ENCODE results near the gene NTF3. TPM values are rescaled to one million over a fixed set of nuclear protein-coding genes. Genes with fewer than 3 reads are reported as not detected.

The NTF3 gene
- total RNA-seq, 1 donor from 2014 or later = 8.9 TPM

GRCh38 chr12:5505116-5505515 lies 73.2 kb downstream of the NTF3 start:
- no peak overlapping the region for H3K27ac ChIP-seq (ENCODE audit: low read depth, low read length)
- H3K4me2 ChIP-seq (ENCODE audit: low read length) = no peak overlapping the region
- no peaks in the 10 kb centered on the region for H4K20me1 ChIP-seq (ENCODE audit: insufficient read depth, low read length)
- DNase-seq (ENCODE audit: low read depth) = no peak
- Mint-ChIP-seq H3K9me3 (ENCODE audit: unreplicated experiment) (peaks cover 2% of the 10 kb centered on the region), H3K4me3 (ENCODE audit: unreplicated experiment) (no peak overlapping the region), H3K27ac (ENCODE audit: unreplicated experiment) (no peak overlapping the region), H3K36me3 (ENCODE audit: low read depth, unreplicated experiment) (peaks cover 6% of the 10 kb centered on the region), H3K4me1 (ENCODE audit: low read depth, unreplicated experiment) (peaks cover 6% of the 10 kb centered on the region), H3K27me3 (ENCODE audit: low read depth, unreplicated experiment) (peaks cover 37% of the 10 kb centered on the region)
- no peaks in the 10 kb centered on the region for H3K9me3 ChIP-seq (ENCODE audit: insufficient read depth, low read depth, low read length)
- H3K27me3 ChIP-seq (ENCODE audit: insufficient read depth, low read length) = peaks cover 4% of the 10 kb centered on the region
- TF ChIP-seq CTCF (IDR thresholded peaks at IDR 0.05; ENCODE audit: insufficient read depth, low read depth, low read length) (no peak), EZH2 (IDR thresholded peaks at IDR 0.05; ENCODE audit: insufficient read depth, low read length) (no peak)
- no peaks in the 10 kb centered on the region for H3K79me2 ChIP-seq (ENCODE audit: insufficient read depth, low read length)
- no peak for FAIRE-seq
- H3K36me3 ChIP-seq (ENCODE audit: insufficient read depth, low read length) = no peaks in the 10 kb centered on the region
- peaks cover 4% of the 10 kb centered on the region for H3K4me1 ChIP-seq (ENCODE audit: insufficient read depth, low read length)
- no peak overlapping the region for H3K9ac ChIP-seq (ENCODE audit: low read length)
- H3K4me3 ChIP-seq (ENCODE audit: insufficient read depth, low read depth, low read length) = no peak overlapping the region
- no peak overlapping the region for H2AFZ ChIP-seq (ENCODE audit: low read depth, low read length)

GRCh38 chr12:5505751-5506150 lies 73.8 kb downstream of the NTF3 start:
- Histone ChIP-seq H3K9me3 (ENCODE audit: insufficient read depth, low read depth, low read length) (no peaks in the 10 kb centered on the region), H3K36me3 (ENCODE audit: insufficient read depth, low read length) (no peaks in the 10 kb centered on the region), H3K27ac (ENCODE audit: low read depth, low read length) (no peak overlapping the region), H3K4me1 (ENCODE audit: insufficient read depth, low read length) (no peaks in the 10 kb centered on the region), H3K9ac (ENCODE audit: low read length) (no peak overlapping the region), H3K4me2 (ENCODE audit: low read length) (no peak overlapping the region), H3K4me3 (ENCODE audit: insufficient read depth, low read depth, low read length) (no peak overlapping the region), H2AFZ (ENCODE audit: low read depth, low read length) (no peak overlapping the region), H4K20me1 (ENCODE audit: insufficient read depth, low read length) (no peaks in the 10 kb centered on the region), H3K27me3 (ENCODE audit: insufficient read depth, low read length) (peaks cover 4% of the 10 kb centered on the region), H3K79me2 (ENCODE audit: insufficient read depth, low read length) (no peaks in the 10 kb centered on the region)
- DNase-seq (ENCODE audit: low read depth) (no peak), FAIRE-seq (no peak)
- Mint-ChIP-seq H3K9me3 (ENCODE audit: unreplicated experiment) (peaks cover 2% of the 10 kb centered on the region), H3K4me3 (ENCODE audit: unreplicated experiment) (no peak overlapping the region), H3K36me3 (ENCODE audit: low read depth, unreplicated experiment) (peaks cover 6% of the 10 kb centered on the region), H3K4me1 (ENCODE audit: low read depth, unreplicated experiment) (peaks cover 3% of the 10 kb centered on the region), H3K27me3 (ENCODE audit: low read depth, unreplicated experiment) (peaks cover 41% of the 10 kb centered on the region), H3K27ac (ENCODE audit: unreplicated experiment) (no peak overlapping the region)
- TF ChIP-seq CTCF (IDR thresholded peaks at IDR 0.05; ENCODE audit: insufficient read depth, low read depth, low read length) (no peak), EZH2 (IDR thresholded peaks at IDR 0.05; ENCODE audit: insufficient read depth, low read length) (no peak)

- peaks cover 6% of the 10 kb centered on the region for H3K36me3 Mint-ChIP-seq (ENCODE audit: low read depth, unreplicated experiment)
- Histone ChIP-seq H2AFZ (ENCODE audit: low read depth, low read length) (no peak overlapping the region), H3K9ac (ENCODE audit: low read length) (no peak overlapping the region), H3K36me3 (ENCODE audit: insufficient read depth, low read length) (no peaks in the 10 kb centered on the region), H3K4me3 (ENCODE audit: insufficient read depth, low read depth, low read length) (no peak overlapping the region), H4K20me1 (ENCODE audit: insufficient read depth, low read length) (no peaks in the 10 kb centered on the region), H3K4me2 (ENCODE audit: low read length) (no peak overlapping the region), H3K9me3 (ENCODE audit: insufficient read depth, low read depth, low read length) (no peaks in the 10 kb centered on the region), H3K27ac (ENCODE audit: low read depth, low read length) (no peak overlapping the region), H3K27me3 (ENCODE audit: insufficient read depth, low read length) (peaks cover 5% of the 10 kb centered on the region), H3K79me2 (ENCODE audit: insufficient read depth, low read length) (no peaks in the 10 kb centered on the region), H3K4me1 (ENCODE audit: insufficient read depth, low read length) (no peaks in the 10 kb centered on the region)
- DNase-seq (ENCODE audit: low read depth) (no peak), FAIRE-seq (no peak)
- H3K4me3 Mint-ChIP-seq (ENCODE audit: unreplicated experiment) = no peak overlapping the region
- peaks cover 2% of the 10 kb centered on the region for H3K9me3 Mint-ChIP-seq (ENCODE audit: unreplicated experiment)
- no peak overlapping the region for H3K27ac Mint-ChIP-seq (ENCODE audit: unreplicated experiment)
- TF ChIP-seq CTCF (IDR thresholded peaks at IDR 0.05; ENCODE audit: insufficient read depth, low read depth, low read length) (no peak), EZH2 (IDR thresholded peaks at IDR 0.05; ENCODE audit: insufficient read depth, low read length) (no peak)
- H3K4me1 Mint-ChIP-seq (ENCODE audit: low read depth, unreplicated experiment) = peaks cover 3% of the 10 kb centered on the region
- H3K27me3 Mint-ChIP-seq (ENCODE audit: low read depth, unreplicated experiment) = peaks cover 45% of the 10 kb centered on the region
These were observed 74.4 kb downstream of the NTF3 start for GRCh38 chr12:5506295-5506694.

Measured in astrocyte (in vitro differentiated cells and primary cell).